ENCODE data around the gene PAFAH1B1. TPM values are rescaled to one million over a fixed set of nuclear protein-coding genes. Genes with fewer than 3 reads are reported as not detected.
"Not testable (repeated sequence)": the region's sequence is repeated elsewhere in the genome, so short reads cannot be mapped to it uniquely, and the experiment has no call there.

PAFAH1B1 gene
- total RNA-seq, 4 donors from 2014 or later, result 86.5 to 119 (median 102) TPM

GRCh38 chr17:2655546-2655945, 62.1 kb downstream of the PAFAH1B1 start:
- H3K27ac ChIP-seq (replicated peaks in 1 of 4), result no peak overlapping the region
- intact Hi-C loops (cut with DNase I), result loop anchor here (10.0 kb wide), 1 partner anchor 51 kb away; no protein-coding TSS in a partner anchor

GRCh38 chr17:2656283-2656682, 62.8 kb downstream of the PAFAH1B1 start:
- WGBS, result 0% methylated on average over 1 of the region's 1 CpG
- TF ChIP-seq EP300 (IDR thresholded peaks at IDR 0.05), result no peak
- TF ChIP-seq POLR2A (IDR thresholded peaks at IDR 0.05; ENCODE audit: low read depth), result no peak
- TF ChIP-seq POLR2AphosphoS5 (IDR thresholded peaks at IDR 0.05), result no peak
- TF ChIP-seq CTCF (IDR thresholded peaks at IDR 0.05), result no peak
- no peak overlapping the region for H3K4me3 ChIP-seq
- no peak overlapping the region for H3K27ac ChIP-seq (replicated peaks in 1 of 4)
- H3K27me3 ChIP-seq, result no peaks in the 10 kb centered on the region
- peaks cover 0 to 33% (median 16%) of the 10 kb centered on the region in 4 donors for H3K4me1 ChIP-seq
- H3K36me3 ChIP-seq, result peaks cover 0 to 18% (median 15%) of the 10 kb centered on the region in 4 donors
- no peak for DNase-seq (ENCODE audit: extremely low spot score)
- no peaks in the 10 kb centered on the region for H3K9me3 ChIP-seq
- intact Hi-C loops (cut with DNase I), result loop anchor here (10.0 kb wide), 1 partner anchor 51 kb away; no protein-coding TSS in a partner anchor

More at GRCh38 chr17:2655546-2655945, 62.1 kb downstream of the PAFAH1B1 start:
- Histone ChIP-seq H3K27me3 (no peaks in the 10 kb centered on the region), H3K4me3 (no peak overlapping the region), H3K9me3 (no peaks in the 10 kb centered on the region), H3K4me1 (peaks cover 0 to 33% (median 20%) of the 10 kb centered on the region in 4 donors), H3K36me3 (peaks cover 0 to 18% (median 15%) of the 10 kb centered on the region in 4 donors)
- WGBS, result 63% methylated on average over 7 of the region's 7 CpGs
- no peak for DNase-seq (ENCODE audit: extremely low spot score)
- no peak for TF ChIP-seq EP300 (IDR thresholded peaks at IDR 0.05)
- no peak for TF ChIP-seq POLR2A (IDR thresholded peaks at IDR 0.05; ENCODE audit: low read depth)
- no peak for TF ChIP-seq POLR2AphosphoS5 (IDR thresholded peaks at IDR 0.05)
- no peak for TF ChIP-seq CTCF (IDR thresholded peaks at IDR 0.05)

- H3K27me3 ChIP-seq; H3K4me3 ChIP-seq; H3K9me3 ChIP-seq; H3K36me3 ChIP-seq; DNase-seq (ENCODE audit: extremely low spot score); H3K27ac ChIP-seq (replicated peaks in 1 of 4): not testable (repeated sequence)
- 49% methylated on average over 7 of the region's 8 CpGs for WGBS
- H3K4me1 ChIP-seq, result peaks cover 0 to 42% (median 15%) of the 10 kb centered on the region in 4 donors
- intact Hi-C loops (cut with DNase I), result loop anchor here (10.0 kb wide), 1 partner anchor 55 kb away; no protein-coding TSS in a partner anchor
Measured at GRCh38 chr17:2659337-2659736, 65.9 kb downstream of the PAFAH1B1 start.

GRCh38 chr17:2660410-2660809, 67.0 kb downstream of the PAFAH1B1 start:
- peaks cover 0 to 42% (median 16%) of the 10 kb centered on the region in 4 donors for H3K4me1 ChIP-seq
- H3K27ac ChIP-seq (replicated peaks in 1 of 4); intact Hi-C loops (cut with DNase I); H3K4me3 ChIP-seq; DNase-seq (ENCODE audit: extremely low spot score); H3K9me3 ChIP-seq; H3K36me3 ChIP-seq; H3K27me3 ChIP-seq: not testable (repeated sequence)
- 100% methylated on average over 4 of the region's 4 CpGs for WGBS

- Histone ChIP-seq H3K36me3 (peaks cover 60 to 95% (median 87%) of the 10 kb centered on the region in 4 donors), H3K4me1 (no peaks in the 10 kb centered on the region), H3K4me3 (no peak overlapping the region), H3K9me3 (no peaks in the 10 kb centered on the region), H3K27ac (replicated peaks in 1 of 4) (no peak overlapping the region), H3K27me3 (no peaks in the 10 kb centered on the region)
- intact Hi-C loops (cut with DNase I), result no loop called here
- no peak for TF ChIP-seq EP300 (IDR thresholded peaks at IDR 0.05)
- TF ChIP-seq POLR2AphosphoS5 (IDR thresholded peaks at IDR 0.05), result no peak
- no peak for TF ChIP-seq CTCF (IDR thresholded peaks at IDR 0.05)
- TF ChIP-seq POLR2A (IDR thresholded peaks at IDR 0.05; ENCODE audit: low read depth), result no peak
- DNase-seq (ENCODE audit: extremely low spot score), result no peak
- WGBS, result 90% methylated on average over 5 of the region's 5 CpGs
Measured at GRCh38 chr17:2672026-2672425, 78.6 kb downstream of the PAFAH1B1 start.

- H3K27ac ChIP-seq (replicated peaks in 1 of 4); H3K4me3 ChIP-seq; H3K9me3 ChIP-seq; H3K4me1 ChIP-seq; H3K27me3 ChIP-seq; intact Hi-C loops (cut with DNase I); DNase-seq (ENCODE audit: extremely low spot score): not testable (repeated sequence)
- peaks cover 46 to 89% (median 79%) of the 10 kb centered on the region in 4 donors for H3K36me3 ChIP-seq
- WGBS, result 100% methylated on average over 1 of the region's 1 CpG
Measured at GRCh38 chr17:2679247-2679646, 85.8 kb downstream of the PAFAH1B1 start.

All from esophagus muscularis mucosa (tissue), 4 donors.